H9 (cell line): ENCODE data around the gene CDK14. TPM values are rescaled to one million over a fixed set of nuclear protein-coding genes. Genes with fewer than 3 reads are reported as not detected.

ENCODE experiments used
- DNase-seq: peaks from one replicate; pipeline ENCODE4 v3.0.0-alpha.2; 2017
- H2AFZ ChIP-seq: one replicate; pipeline ENCODE4 v1.6.1; 2013; ENCODE audit warnings: mild to moderate bottlenecking, low read length, control low read depth, moderate library complexity
- H2AK5ac ChIP-seq: 2 replicates; pipeline ENCODE4 v1.6.1; 2013; ENCODE audit warnings: low read length, control low read depth, mixed read lengths; ENCODE audit not compliant: insufficient read length
- H2BK120ac ChIP-seq: one replicate; pipeline ENCODE4 v1.6.1; 2013; ENCODE audit warnings: low read depth, mild to moderate bottlenecking, low read length, control low read depth, inconsistent platforms; ENCODE audit not compliant: poor library complexity, severe bottlenecking
- H2BK12ac ChIP-seq: 2 replicates; pipeline ENCODE4 v1.6.1; 2013; ENCODE audit warnings: low read length, control low read depth, mixed read lengths, low read depth; ENCODE audit not compliant: insufficient read length
- H2BK15ac ChIP-seq: 2 replicates; pipeline ENCODE4 v1.6.1; 2013; ENCODE audit warnings: low read depth, low read length, control low read depth
- H2BK20ac ChIP-seq: one replicate; pipeline ENCODE4 v1.6.1; 2013; ENCODE audit warnings: low read depth, mild to moderate bottlenecking, low read length, control low read depth, inconsistent platforms; ENCODE audit not compliant: poor library complexity, severe bottlenecking
- H2BK5ac ChIP-seq: 2 replicates; pipeline ENCODE4 v1.6.1; 2013; ENCODE audit warnings: low read length, control low read depth, mixed read lengths; ENCODE audit not compliant: insufficient read length
- H3K14ac ChIP-seq: 2 replicates; pipeline ENCODE4 v1.6.1; 2013; ENCODE audit warnings: low read length, control low read depth; ENCODE audit not compliant: insufficient read depth
- H3K18ac ChIP-seq: 2 replicates; pipeline ENCODE4 v1.6.1; 2013; ENCODE audit warnings: low read depth, mild to moderate bottlenecking, mixed read lengths, low read length, control low read depth; ENCODE audit not compliant: insufficient read length
- H3K23ac ChIP-seq: 2 replicates; pipeline ENCODE4 v1.6.1; 2013; ENCODE audit warnings: low read length, control low read depth, mixed read lengths, low read depth; ENCODE audit not compliant: insufficient read length
- H3K23me2 ChIP-seq: 2 replicates; pipeline ENCODE4 v1.6.1; 2013; ENCODE audit warnings: low read depth, mild to moderate bottlenecking, mixed read lengths, low read length, control low read depth; ENCODE audit not compliant: insufficient read length, poor library complexity, severe bottlenecking
- H3K27ac ChIP-seq: 2 replicates; pipeline ENCODE4 v1.5.1; 2013; ENCODE audit warnings: low read length, control low read depth, mixed read lengths, low read depth; ENCODE audit not compliant: insufficient read length
- H3K27me3 ChIP-seq: 2 replicates; pipeline ENCODE4 v1.6.1; 2013; ENCODE audit warnings: low read length, control low read depth, inconsistent platforms; ENCODE audit not compliant: insufficient read depth
- H3K4ac ChIP-seq: 2 replicates; pipeline ENCODE4 v1.6.1; 2013; ENCODE audit warnings: low read depth, mild to moderate bottlenecking, control low read depth, inconsistent platforms, low read length, moderate library complexity
- H3K4me1 ChIP-seq: 2 replicates; pipeline ENCODE4 v1.6.1; 2013; ENCODE audit warnings: low read length, control low read depth, inconsistent platforms; ENCODE audit not compliant: insufficient read depth
- H3K4me2 ChIP-seq: 2 replicates; pipeline ENCODE4 v1.6.1; 2013; ENCODE audit warnings: low read length, control low read depth, mixed read lengths; ENCODE audit not compliant: insufficient read length, insufficient read depth
- H3K56ac ChIP-seq: 2 replicates; pipeline ENCODE4 v1.6.1; 2013; ENCODE audit warnings: low read depth, mild to moderate bottlenecking, mixed read lengths, low read length, control low read depth; ENCODE audit not compliant: insufficient read length
- H3K79me1 ChIP-seq: 2 replicates; pipeline ENCODE4 v1.6.1; 2013; ENCODE audit warnings: low read depth, mild to moderate bottlenecking, moderate library complexity, low read length, control low read depth, inconsistent platforms; ENCODE audit not compliant: insufficient read depth, poor library complexity, severe bottlenecking
- H3K79me2 ChIP-seq: 2 replicates; pipeline ENCODE4 v1.6.1; 2013; ENCODE audit warnings: low read length, control low read depth, inconsistent platforms; ENCODE audit not compliant: insufficient read depth
- H3K9ac ChIP-seq: 2 replicates; pipeline ENCODE4 v1.6.1; 2013; ENCODE audit warnings: low read length, control low read depth, mixed read lengths; ENCODE audit not compliant: insufficient read length; ENCODE audit errors: extremely low read depth
- H3K9me3 ChIP-seq: one replicate; pipeline ENCODE4 v1.6.1; 2013; ENCODE audit warnings: low read depth, low read length, inconsistent platforms; ENCODE audit not compliant: control insufficient read depth
- H3T11ph ChIP-seq: one replicate; pipeline ENCODE4 v1.6.1; 2013; ENCODE audit warnings: mild to moderate bottlenecking, low read length, control low read depth, inconsistent platforms
- H4K20me1 ChIP-seq: one replicate; pipeline ENCODE4 v1.6.1; 2013; ENCODE audit not compliant: control insufficient read depth, insufficient read length, insufficient read depth
- H4K5ac ChIP-seq: 2 replicates; pipeline ENCODE4 v1.6.1; 2013; ENCODE audit warnings: low read depth, mild to moderate bottlenecking, mixed read lengths, low read length, control low read depth; ENCODE audit not compliant: insufficient read length
- H4K8ac ChIP-seq: replicated peaks from 2 replicates; pipeline ENCODE4 v1.6.1; 2013; ENCODE audit warnings: low read length, control low read depth, mixed read lengths, low read depth; ENCODE audit not compliant: insufficient read length
- H4K91ac ChIP-seq: 2 replicates; pipeline ENCODE4 v1.6.1; 2013; ENCODE audit warnings: low read depth, mild to moderate bottlenecking, moderate library complexity, mixed read lengths, low read length, control low read depth; ENCODE audit not compliant: insufficient read length
- H3K27ac Mint-ChIP-seq, 3 experiments: 2 replicates in 2 of 3; 3 replicates in 1 of 3; pipeline ENCODE4 v1.8.0; 2020 to 2021; ENCODE audit warnings: mixed read lengths in 3 of 3, mild to moderate bottlenecking in 1 of 3, moderate library complexity in 1 of 3
- H3K27me3 Mint-ChIP-seq: 2 replicates; pipeline ENCODE4 v1.8.0; 2021; ENCODE audit warnings: low read depth, mild to moderate bottlenecking, moderate library complexity, mixed read lengths
- H3K36me3 Mint-ChIP-seq, 3 experiments: 2 replicates in 2 of 3; 3 replicates in 1 of 3; pipeline ENCODE4 v1.8.0; 2020 to 2021; ENCODE audit warnings: low read depth in 3 of 3, mixed read lengths in 3 of 3; ENCODE audit not compliant: insufficient read depth in 1 of 3
- H3K4me1 Mint-ChIP-seq, 2 experiments: 2 replicates each; pipeline ENCODE4 v1.8.0; 2020; ENCODE audit warnings: mixed read lengths in 2 of 2
- H3K4me3 Mint-ChIP-seq, 2 experiments: 2 replicates in 1 of 2; 3 replicates in 1 of 2; pipeline ENCODE4 v1.8.0; 2020 to 2021; ENCODE audit warnings: mild to moderate bottlenecking in 2 of 2, mixed read lengths in 2 of 2, moderate library complexity in 1 of 2
- H3K9me3 Mint-ChIP-seq, 2 experiments: 2 replicates in 1 of 2; 3 replicates in 1 of 2; pipeline ENCODE4 v1.8.0; 2020; ENCODE audit warnings: mild to moderate bottlenecking in 2 of 2, mixed read lengths in 2 of 2, moderate library complexity in 1 of 2
- WGBS: extraction: QIAGEN DNeasy Blood & Tissue Kit; methylation state at CpG from one replicate; pipeline ENCODE4 v1.1.7; 2013; ENCODE audit warnings: missing lambda C conversion rate, low lambda C conversion rate, mixed read lengths; ENCODE audit not compliant: insufficient read length; ENCODE audit errors: extremely low coverage; 5-methylcytosine and 5-hydroxymethylcytosine counted together
- total RNA-seq: library from RNA; stranded (reverse); gene quantifications from 2 replicates; pipeline ENCODE4 v1.2.1, GENCODE V29; 2021
- TF ChIP-seq, protein P1 (sequence below): fragments of 200-600 bp; sonication (generic); conservative IDR thresholded peaks from 3 replicates; pipeline ENCODE4 v1.8.0; 2021; ENCODE audit warnings: antibody characterized with exemption, mild to moderate bottlenecking

The CDK14 gene
- total RNA-seq, 1 experiment from 2014 or later, result 23.9 TPM

- no peaks in the 10 kb centered on the region for H3K23me2 ChIP-seq
- H3K9ac ChIP-seq, result no peak overlapping the region
- no peak overlapping the region for H2AK5ac ChIP-seq
- Mint-ChIP-seq H3K36me3 (no peaks in the 10 kb centered on the region), H3K27ac (no peak overlapping the region), H3K9me3 (no peaks in the 10 kb centered on the region), H3K4me3 (no peak overlapping the region), H3K27me3 (no peaks in the 10 kb centered on the region), H3K4me1 (no peaks in the 10 kb centered on the region)
- no peak overlapping the region for H3K4me2 ChIP-seq
- no peak overlapping the region for H3T11ph ChIP-seq
- no CpG with 5 or more reads among the region's 6 CpGs for WGBS
- H3K18ac ChIP-seq, result no peak overlapping the region
- H2BK20ac ChIP-seq, result no peak overlapping the region
- H2BK12ac ChIP-seq, result no peak overlapping the region
- no peaks in the 10 kb centered on the region for H3K4me1 ChIP-seq
- TF ChIP-seq, protein P1, sequence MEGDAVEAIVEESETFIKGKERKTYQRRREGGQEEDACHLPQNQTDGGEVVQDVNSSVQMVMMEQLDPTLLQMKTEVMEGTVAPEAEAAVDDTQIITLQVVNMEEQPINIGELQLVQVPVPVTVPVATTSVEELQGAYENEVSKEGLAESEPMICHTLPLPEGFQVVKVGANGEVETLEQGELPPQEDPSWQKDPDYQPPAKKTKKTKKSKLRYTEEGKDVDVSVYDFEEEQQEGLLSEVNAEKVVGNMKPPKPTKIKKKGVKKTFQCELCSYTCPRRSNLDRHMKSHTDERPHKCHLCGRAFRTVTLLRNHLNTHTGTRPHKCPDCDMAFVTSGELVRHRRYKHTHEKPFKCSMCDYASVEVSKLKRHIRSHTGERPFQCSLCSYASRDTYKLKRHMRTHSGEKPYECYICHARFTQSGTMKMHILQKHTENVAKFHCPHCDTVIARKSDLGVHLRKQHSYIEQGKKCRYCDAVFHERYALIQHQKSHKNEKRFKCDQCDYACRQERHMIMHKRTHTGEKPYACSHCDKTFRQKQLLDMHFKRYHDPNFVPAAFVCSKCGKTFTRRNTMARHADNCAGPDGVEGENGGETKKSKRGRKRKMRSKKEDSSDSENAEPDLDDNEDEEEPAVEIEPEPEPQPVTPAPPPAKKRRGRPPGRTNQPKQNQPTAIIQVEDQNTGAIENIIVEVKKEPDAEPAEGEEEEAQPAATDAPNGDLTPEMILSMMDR, result no peak
- DNase-seq, result no peak
- no peak overlapping the region for H4K5ac ChIP-seq
- no peaks in the 10 kb centered on the region for H3K9me3 ChIP-seq
- no peak overlapping the region for H3K4ac ChIP-seq
- H2BK120ac ChIP-seq, result no peak overlapping the region
- no peaks in the 10 kb centered on the region for H3K79me2 ChIP-seq
- no peak overlapping the region for H3K14ac ChIP-seq
- H4K91ac ChIP-seq, result no peak overlapping the region
- no peak overlapping the region for H2AFZ ChIP-seq
- H3K23ac ChIP-seq, result no peak overlapping the region
- H4K8ac ChIP-seq, result no peak overlapping the region
- H3K79me1 ChIP-seq, result no peaks in the 10 kb centered on the region
- H3K27me3 ChIP-seq, result no peaks in the 10 kb centered on the region
- H2BK15ac ChIP-seq, result no peak overlapping the region
- no peaks in the 10 kb centered on the region for H4K20me1 ChIP-seq
- no peak overlapping the region for H3K56ac ChIP-seq
- H2BK5ac ChIP-seq, result no peak overlapping the region
- no peak overlapping the region for H3K27ac ChIP-seq
Measured at GRCh38 chr7:91157579-91158320, 561.6 kb downstream of the CDK14 start.
